Activated B cell treated with CpG ODN at 0.5 μM for 24 hours (primary cell): ENCODE data around the gene KIF26B. TPM values are rescaled to one million over a fixed set of nuclear protein-coding genes. Genes with fewer than 3 reads are reported as not detected.

Experiments
- ATAC-seq: fragments of 200-7000 bp; cut with Tn5 transposase; one replicate; pipeline ENCODE4 v1.10.0; 2021; ENCODE audit warnings: low read depth, mild to moderate bottlenecking, moderate library complexity
- CTCF ChIA-PET: fragments of 350-600 bp; sonication (Branson Sonifier 250); formaldehyde crosslinking; loops from one replicate; lab custom pipeline; 2021; ENCODE audit warnings: antibody characterized with exemption; lab: Charles Lee
- POLR2A ChIA-PET: fragments of 350-600 bp; sonication (Branson Sonifier 250); formaldehyde crosslinking; loops from one replicate; lab custom pipeline; 2021; ENCODE audit warnings: antibody characterized with exemption; lab: Charles Lee
- DNase-seq: peaks from one replicate; pipeline ENCODE4 v3.0.0; 2022
- H3K27ac Mint-ChIP-seq: one replicate; pipeline ENCODE4 v1.8.0; 2020; ENCODE audit warnings: mixed read lengths
- H3K27me3 Mint-ChIP-seq: one replicate; pipeline ENCODE4 v1.8.0; 2021; ENCODE audit warnings: mixed read lengths
- H3K36me3 Mint-ChIP-seq: one replicate; pipeline ENCODE4 v1.8.0; 2021; ENCODE audit warnings: low read depth, mixed read lengths
- H3K4me1 Mint-ChIP-seq: one replicate; pipeline ENCODE4 v1.8.0; 2021; ENCODE audit warnings: mixed read lengths
- H3K4me3 Mint-ChIP-seq: one replicate; pipeline ENCODE4 v1.8.0; 2020; ENCODE audit warnings: mild to moderate bottlenecking, mixed read lengths
- H3K9me3 Mint-ChIP-seq: one replicate; pipeline ENCODE4 v1.8.0; 2020; ENCODE audit warnings: mixed read lengths
- CTCF ChIP-seq: fragments of 200-600 bp; IDR thresholded peaks from one replicate; pipeline ENCODE4 v1.8.0; 2022; ENCODE audit warnings: antibody characterized with exemption, mild to moderate bottlenecking
- intact Hi-C: fragments of 100-400 bp; cut with micrococcal nuclease; formaldehyde crosslinking; loops from one replicate; pipeline ENCODE4 v1.15.1; 2024
- total RNA-seq: library from RNA; stranded (reverse); gene quantifications from 2 replicates; pipeline ENCODE4 v1.2.3, GENCODE V29; 2022

KIF26B gene
- total RNA-seq, 1 donor from 2014 or later: 1.7 TPM

- peaks cover 5% of the 10 kb centered on the region for H3K27me3 Mint-ChIP-seq
- peaks cover 4% of the 10 kb centered on the region for H3K9me3 Mint-ChIP-seq
- peaks cover 11% of the 10 kb centered on the region for H3K4me1 Mint-ChIP-seq
- no peak for TF ChIP-seq CTCF
- intact Hi-C loops: no loop called here
- DNase-seq: no peak
- ChIA-PET POLR2A (no interaction called here), CTCF (no interaction called here)
- no peak for ATAC-seq
- no peak overlapping the region for H3K27ac Mint-ChIP-seq
- H3K36me3 Mint-ChIP-seq: no peaks in the 10 kb centered on the region
- no peak overlapping the region for H3K4me3 Mint-ChIP-seq
These were observed 152.0 kb downstream of the KIF26B start for GRCh38 chr1:245306628-245307410.

GRCh38 chr1:245310571-245311531, 156.1 kb downstream of the KIF26B start:
- Mint-ChIP-seq H3K9me3 (peaks cover 4% of the 10 kb centered on the region), H3K36me3 (no peaks in the 10 kb centered on the region), H3K4me1 (peaks cover 11% of the 10 kb centered on the region), H3K27me3 (no peaks in the 10 kb centered on the region), H3K27ac (no peak overlapping the region), H3K4me3 (peak overlapping the region; percentile 76)
- ChIA-PET CTCF (no interaction called here), POLR2A (no interaction called here)
- no peak for TF ChIP-seq CTCF
- no peak for ATAC-seq
- DNase-seq: no peak
- intact Hi-C loops: no loop called here

GRCh38 chr1:245311887-245312536, 157.2 kb downstream of the KIF26B start:
- peaks cover 11% of the 10 kb centered on the region for H3K4me1 Mint-ChIP-seq
- TF ChIP-seq CTCF: no peak
- no peaks in the 10 kb centered on the region for H3K27me3 Mint-ChIP-seq
- ATAC-seq (no peak), DNase-seq (no peak)
- intact Hi-C loops: no loop called here
- ChIA-PET POLR2A (no interaction called here), CTCF (no interaction called here)
- no peak overlapping the region for H3K27ac Mint-ChIP-seq
- no peaks in the 10 kb centered on the region for H3K36me3 Mint-ChIP-seq
- no peak overlapping the region for H3K4me3 Mint-ChIP-seq
- no peaks in the 10 kb centered on the region for H3K9me3 Mint-ChIP-seq

- ATAC-seq (no peak), DNase-seq (no peak)
- no peaks in the 10 kb centered on the region for H3K27me3 Mint-ChIP-seq
- H3K27ac Mint-ChIP-seq: no peak overlapping the region
- no peak overlapping the region for H3K4me3 Mint-ChIP-seq
- no peaks in the 10 kb centered on the region for H3K9me3 Mint-ChIP-seq
- H3K36me3 Mint-ChIP-seq: no peaks in the 10 kb centered on the region
- TF ChIP-seq CTCF: no peak
- peaks cover 11% of the 10 kb centered on the region for H3K4me1 Mint-ChIP-seq
- intact Hi-C loops: no loop called here
- ChIA-PET CTCF (no interaction called here), POLR2A (no interaction called here)
These were observed 158.8 kb downstream of the KIF26B start for GRCh38 chr1:245313576-245313975.
